HG03469 (cell line): Measurements from ENCODE around the gene CD3E.

Source experiments
- ATAC-seq: cut with Tn5 transposase; IDR thresholded peaks from one replicate; pipeline ENCODE4 v1.9.1; 2021; ENCODE audit warnings: mild to moderate bottlenecking, moderate library complexity, moderate number of reproducible peaks; ENCODE audit not compliant: unreplicated experiment

CD3E gene

DNA sequence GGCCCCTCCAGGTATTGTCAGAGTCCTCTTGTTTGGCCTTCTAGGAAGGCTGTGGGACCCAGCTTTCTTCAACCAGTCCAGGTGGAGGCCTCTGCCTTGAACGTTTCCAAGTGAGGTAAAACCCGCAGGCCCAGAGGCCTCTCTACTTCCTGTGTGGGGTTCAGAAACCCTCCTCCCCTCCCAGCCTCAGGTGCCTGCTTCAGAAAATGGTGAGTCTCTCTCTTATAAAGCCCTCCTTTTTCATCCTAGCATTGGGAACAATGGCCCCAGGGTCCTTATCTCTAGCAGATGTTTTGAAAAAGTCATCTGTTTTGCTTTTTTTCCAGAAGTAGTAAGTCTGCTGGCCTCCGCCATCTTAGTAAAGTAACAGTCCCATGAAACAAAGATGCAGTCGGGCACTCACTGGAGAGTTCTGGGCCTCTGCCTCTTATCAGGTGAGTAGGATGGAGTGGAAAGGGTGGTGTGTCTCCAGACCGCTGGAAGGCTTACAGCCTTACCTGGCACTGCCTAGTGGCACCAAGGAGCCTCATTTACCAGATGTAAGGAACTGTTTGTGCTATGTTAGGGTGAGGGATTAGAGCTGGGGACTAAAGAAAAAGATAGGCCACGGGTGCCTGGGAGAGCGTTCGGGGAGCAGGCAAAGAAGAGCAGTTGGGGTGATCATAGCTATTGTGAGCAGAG is at the start of gene CD3E:
Gene CD3E (plus strand): TSS at position 163 of the 681 bp plus-strand sequence. CDS start 223 bp downstream, at position 386.
- ATAC-seq: no peak

DNA sequence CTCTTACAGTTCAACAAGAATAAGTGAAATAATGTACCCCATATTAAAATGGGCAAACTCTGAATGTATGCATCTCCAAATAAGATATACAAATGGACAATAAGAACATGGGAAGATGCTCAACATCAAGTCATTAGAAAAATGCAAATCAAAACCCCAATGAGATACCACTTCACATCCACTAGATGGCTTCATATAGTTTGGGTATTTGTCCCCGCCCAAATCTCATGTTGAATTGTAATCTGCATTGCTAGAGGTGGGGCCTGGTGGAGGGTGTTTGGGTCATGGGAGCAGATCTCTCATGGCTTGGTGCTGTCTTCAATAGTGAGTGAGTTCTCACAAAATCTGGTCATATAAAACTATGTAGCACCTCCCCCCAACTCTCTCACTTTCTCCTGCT is 46.1 kb upstream of the CD3E start:
- ATAC-seq: no peak

DNA sequence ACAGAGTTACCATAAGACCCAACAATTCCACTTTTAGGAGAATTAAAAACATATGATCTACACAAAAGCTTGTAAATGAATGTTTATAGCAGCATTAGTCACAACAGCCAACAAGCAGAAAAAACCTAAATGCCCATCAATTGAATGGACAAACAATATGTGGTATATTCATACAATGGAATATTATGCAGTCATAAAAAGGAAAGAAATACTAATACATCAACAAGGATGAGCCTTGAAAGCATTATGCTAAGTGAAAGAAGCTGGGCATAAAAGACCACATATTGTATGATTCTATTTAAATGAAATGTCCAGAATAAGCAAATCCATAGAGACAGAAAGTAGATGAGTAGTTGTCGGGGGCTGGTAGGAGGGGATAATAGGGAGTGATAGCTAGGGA is 45.4 kb upstream of the CD3E start:
- ATAC-seq: no peak

DNA sequence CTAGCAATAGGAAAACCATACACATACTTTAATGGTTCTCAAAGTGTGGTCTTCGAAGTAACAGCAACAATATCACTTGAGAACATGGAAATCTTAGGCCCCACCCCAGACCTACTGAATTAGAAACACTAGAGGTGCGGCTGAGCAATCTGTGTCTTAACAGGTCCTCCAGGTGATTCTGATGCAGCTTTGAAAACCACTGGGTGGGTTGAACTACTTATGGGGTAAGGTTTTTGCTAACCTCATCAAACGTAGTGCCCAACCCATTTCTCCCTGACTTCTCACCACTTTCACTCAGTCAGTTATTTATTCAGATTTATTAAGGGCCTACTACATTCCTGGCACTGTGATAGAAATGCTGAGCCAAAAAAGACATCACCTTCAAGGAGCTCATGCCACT is 44.2 kb upstream of the CD3E start:
- ATAC-seq: no peak

DNA sequence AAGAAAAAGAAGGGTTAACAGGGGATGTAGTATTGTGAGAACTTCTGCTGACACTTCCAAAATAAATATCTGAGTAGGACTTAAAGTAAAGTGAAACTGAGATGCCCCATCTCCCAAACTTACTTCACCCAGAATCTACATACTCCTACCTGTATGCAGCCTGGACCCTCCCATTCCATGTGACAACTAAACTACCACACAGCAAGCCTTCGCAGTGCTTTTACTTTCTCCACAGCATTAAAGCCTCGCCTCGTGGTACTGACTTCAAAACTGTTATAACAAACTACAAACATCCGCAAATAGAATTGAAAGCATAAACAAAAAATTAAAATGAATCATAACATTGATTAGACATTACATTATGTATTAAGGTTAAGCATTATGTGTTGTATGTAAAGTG is 41.4 kb upstream of the CD3E start:
- no peak for ATAC-seq

DNA sequence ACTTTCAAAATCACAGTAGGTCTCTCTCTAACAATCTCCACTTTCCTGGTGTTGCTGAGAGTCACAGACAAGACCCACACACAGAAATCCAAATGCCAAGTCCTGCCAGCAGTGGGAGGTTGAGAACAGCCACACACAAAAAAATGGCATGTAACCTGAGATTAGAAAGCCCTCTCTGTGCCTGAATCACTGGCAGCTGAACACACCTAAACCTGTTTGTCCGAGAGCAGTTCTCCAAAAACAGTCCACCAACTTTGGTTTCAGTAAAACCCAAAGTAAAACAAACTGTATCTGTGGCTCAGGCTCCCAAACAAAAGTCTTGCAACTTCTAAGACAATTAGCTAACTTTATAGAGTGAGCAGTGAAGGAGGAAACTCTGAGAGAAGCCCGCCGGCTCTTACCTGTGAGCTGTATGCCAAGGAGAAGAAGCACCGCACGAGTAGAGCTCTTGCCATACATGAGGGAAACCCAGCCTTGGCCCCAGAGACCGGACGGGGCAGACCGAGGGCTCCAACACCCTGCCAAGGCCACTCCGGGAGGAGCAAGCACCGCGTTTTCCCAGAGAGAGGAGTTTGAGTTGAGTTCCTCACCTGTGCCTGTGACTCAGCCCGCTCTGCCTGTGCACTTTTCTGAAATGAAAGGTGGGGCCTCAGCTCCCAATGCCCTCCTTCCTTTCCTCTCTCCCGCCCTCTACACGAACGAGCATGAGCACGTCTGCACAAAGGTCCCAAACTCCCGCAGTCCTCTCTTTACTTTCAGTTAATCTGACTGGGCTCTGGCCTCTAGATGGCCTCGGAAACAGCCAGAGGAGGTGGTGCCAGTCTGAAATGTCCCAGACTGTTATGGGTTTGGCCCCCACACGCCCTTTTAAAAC is 40.6 kb upstream of the CD3E start, which contains the start of gene MPZL2:
Gene MPZL2 (minus strand): TSS at position 603 of the 874 bp plus-strand sequence. CDS start 144 bp downstream, at position 459.
- no peak for ATAC-seq

DNA sequence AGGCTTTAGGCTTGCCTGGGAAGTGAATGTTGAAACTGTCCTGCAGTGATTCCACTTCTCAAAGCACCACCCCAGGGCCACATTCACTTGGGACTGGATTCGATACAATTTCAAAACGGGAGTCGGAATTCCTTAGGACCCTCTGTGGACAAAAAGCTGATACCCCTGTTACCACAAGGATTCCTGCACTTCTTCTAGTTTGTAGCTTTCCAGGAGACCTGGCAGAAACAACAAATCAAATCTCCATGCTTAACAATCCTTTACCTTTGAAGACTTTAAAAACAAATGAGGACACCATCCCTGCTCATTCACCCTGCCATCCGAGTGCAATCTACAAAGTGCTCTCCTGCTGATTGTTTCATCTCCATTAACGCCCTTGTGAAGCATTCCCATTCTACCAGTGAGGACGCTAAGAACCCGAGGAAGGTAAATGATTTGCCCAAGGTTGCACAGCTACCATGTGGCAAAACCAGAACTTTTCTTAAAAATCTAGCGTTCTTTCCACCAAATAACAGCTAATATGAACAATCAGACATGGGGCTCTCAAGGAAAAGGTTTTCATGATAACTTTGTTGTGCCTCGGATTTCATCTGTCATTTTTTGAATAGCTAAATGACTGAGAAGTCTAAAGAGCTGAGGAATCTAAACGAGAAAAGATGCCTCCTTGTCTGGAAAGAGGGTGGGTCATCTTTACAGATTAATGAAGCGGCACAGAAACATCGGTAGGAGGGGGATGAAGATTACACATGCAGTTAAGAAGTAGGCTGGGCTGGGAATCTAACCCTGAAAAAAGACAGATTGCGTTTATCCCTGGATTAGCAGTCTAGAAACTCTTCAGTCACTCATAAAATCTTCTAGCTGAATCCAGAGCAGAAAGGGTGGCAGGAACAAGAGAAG is 39.7 kb upstream of the CD3E start:
- ATAC-seq: no peak

DNA sequence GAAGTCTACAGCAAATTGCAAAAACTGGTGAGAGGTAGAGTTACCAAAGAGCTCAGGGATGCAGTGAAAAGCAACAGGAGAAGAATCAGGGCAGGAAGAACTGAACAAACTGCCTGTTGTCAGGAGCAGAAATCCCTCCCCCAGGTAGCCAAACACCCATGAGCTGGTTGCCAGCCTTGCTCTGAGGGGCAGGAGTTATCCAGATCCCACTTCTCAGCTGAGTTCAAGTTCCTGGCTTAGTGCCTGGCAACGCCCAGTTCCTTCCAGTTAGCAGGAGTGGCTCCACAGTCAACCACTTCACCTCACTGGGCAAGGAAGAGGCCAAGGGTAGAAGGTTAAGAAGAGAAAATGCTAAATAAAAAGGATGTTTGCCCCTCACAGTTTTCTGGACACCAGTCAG is 38.6 kb upstream of the CD3E start:
- no peak for ATAC-seq

DNA sequence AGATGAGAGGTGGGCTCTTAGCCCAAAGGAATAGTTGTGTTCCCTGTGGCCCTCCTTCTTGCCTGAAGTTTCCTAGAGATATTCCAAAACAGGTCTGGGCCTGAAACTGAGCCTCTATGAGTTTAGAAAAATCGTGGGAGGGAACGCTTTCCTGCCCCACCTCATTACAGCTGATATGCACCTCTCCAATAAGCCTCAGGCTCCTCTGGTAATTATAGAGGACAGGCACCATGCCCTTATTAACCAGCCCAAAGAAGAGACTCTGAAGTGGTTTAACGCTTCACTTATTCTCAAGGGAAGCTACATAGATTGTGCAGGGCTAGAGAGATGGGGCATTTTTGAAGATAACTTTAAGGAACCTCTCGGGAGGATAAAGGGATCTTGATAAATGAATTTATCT is 37.0 kb upstream of the CD3E start:
- no peak for ATAC-seq

DNA sequence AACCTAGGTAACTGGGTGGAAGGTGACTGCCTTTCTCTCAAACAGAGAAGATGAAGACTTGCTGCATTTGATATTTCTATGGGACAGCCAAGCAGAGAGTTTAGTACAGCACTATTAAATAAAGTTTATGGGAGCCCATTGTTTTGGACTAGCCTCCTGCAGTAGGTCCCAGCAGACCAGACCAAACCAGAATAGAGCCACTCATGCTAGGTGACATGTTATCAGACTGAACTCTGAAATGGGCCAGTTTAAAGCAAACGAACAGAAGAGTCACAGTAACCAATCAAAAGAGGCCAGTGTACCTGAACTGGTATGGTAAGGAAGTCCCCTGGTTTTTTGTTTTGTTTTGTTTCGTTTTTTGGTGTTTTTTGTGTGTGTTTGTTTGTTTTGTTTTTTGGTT is 32.5 kb upstream of the CD3E start:
- ATAC-seq: no peak

DNA sequence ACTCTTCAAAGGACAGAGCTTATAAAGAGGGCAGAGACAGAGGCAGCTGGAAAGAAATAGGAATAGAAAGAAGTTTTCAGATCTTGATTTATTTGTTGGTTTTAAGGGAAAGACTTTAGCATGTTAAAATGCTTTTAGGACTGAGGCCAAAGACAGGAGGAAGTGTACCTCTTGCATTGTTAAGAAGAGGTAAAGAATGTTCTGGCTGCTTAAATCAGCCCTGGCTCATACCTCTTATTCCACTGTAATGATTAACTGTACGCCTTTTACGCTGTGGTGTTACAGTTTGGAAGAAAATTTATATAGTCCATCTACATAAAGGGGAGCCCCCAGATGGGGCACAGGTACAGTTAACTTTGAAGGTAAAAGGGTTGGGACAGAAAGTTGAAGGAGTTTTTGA is 30.3 kb upstream of the CD3E start:
- no peak for ATAC-seq

DNA sequence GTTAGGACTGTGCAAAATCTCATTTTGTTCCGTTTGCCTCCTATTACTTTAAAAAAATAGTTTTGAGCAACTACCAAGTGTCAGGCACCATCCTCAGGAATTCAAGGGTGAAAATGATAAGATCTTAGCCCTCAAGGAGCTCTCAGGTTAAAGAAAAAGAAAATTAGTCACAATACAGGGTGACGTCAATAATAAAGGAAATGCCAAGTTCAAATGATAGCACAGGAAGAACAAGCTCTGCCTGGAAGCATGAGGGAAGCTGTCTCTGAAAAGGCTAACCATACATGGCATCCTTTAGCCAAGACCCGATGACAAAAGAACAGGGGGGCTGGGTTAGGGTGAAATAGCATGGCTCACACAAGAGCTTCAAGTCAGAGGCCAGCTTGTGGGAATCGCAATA is 29.4 kb upstream of the CD3E start:
- no peak for ATAC-seq

DNA sequence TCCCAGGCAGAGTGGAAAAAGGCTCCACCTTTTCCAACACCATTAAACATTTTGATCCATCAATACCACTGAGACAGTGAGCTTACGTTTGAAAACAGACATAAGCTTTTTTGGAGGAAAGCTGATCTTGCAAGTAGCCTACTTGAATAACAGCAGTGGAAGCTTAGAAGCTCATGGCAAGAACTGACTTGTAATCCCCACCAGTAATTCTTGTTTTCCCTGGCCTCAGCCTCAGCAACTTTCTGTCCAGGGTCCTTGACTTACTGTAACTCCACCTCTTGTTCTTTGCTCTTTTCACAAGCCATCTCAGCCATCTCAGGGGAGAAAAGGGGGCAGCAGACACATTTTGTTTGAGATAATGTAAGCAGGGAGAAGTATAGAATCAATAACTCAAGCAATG is 28.1 kb upstream of the CD3E start:
- no peak for ATAC-seq

DNA sequence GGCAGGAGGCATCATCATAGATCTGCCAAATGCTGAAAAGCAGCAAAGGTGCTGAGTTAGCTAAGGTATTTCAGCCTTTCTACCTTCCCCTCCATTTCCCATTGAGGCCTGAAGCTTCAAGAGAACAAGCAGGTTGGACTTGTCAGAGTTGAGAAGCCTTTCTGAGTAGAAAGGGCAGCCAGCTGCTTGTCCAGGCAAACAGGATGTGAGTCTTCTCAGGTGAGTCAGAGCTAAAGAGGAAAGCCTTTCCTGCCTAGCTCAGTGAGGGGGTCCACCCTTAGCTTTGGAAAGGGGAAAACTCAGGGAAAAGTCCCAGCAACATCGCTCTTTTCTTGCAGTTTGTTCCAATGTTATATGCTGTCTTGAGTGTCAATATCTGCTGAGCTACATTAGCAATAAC is 27.2 kb upstream of the CD3E start:
- ATAC-seq: no peak

DNA sequence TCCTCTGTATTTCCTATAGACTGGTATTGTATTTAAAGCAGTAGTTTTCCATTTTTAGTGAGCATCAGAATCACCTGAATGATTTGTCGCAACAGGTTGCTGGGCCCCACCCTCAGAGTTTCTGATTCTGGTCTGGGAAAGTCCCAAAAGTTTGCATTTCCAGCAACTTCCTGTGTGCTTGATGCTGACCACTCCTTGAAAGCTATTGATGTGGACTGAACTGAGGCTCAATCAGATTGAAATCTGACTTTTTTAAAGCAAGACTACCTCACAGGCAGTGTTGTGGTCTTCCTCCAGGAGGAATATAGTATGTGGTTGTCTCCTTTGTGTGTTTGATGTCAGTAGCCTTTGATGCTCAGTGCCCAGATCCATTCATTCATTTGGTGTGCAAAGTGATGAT is 23.2 kb upstream of the CD3E start:
- no peak for ATAC-seq

DNA sequence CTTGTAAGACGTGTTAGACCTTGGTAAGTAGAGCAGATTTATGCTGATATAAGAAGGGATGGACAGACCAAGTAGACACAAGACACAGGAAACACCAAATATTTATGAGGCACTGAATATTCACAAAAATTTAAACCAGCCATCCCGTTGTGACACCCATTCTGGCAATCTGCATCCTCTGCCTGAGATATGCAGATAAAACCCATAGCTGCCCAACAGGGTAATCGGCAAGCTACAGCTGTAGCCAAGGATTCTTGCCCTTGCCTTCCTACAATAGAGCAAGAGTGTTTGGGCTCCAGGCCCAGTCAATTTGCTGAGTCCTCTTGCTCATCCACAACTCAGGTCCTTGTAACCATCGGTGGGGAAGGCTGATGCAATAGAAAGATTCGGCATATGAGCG is 21.9 kb upstream of the CD3E start:
- no peak for ATAC-seq

DNA sequence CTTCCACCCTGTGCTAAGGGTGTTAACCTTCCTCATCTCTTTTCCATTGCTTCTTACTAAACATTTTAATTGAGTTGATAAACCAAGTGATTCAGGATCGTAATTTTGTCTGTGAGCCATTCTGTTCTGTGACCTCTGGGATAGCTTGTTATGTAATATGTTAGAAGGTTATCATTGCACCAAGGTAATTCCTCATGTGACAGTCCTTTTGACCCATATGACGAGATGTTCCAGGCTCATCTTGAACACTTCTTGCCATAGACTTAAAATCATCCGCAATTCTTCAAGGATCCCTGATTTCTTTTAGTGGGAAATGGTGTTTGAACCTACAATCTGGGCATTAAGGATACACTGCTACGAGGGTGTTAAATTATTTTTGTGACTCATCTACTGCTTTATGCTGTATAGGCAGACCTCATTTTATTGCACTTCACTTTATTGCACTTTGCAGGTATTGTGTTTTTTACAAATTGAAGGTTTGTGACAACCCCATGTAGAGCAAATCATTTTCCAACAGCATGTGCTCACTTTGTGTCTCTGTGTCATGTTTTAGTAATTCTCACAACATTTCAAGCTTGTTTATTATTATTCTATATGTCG is 21.4 kb upstream of the CD3E start:
- no peak for ATAC-seq

DNA sequence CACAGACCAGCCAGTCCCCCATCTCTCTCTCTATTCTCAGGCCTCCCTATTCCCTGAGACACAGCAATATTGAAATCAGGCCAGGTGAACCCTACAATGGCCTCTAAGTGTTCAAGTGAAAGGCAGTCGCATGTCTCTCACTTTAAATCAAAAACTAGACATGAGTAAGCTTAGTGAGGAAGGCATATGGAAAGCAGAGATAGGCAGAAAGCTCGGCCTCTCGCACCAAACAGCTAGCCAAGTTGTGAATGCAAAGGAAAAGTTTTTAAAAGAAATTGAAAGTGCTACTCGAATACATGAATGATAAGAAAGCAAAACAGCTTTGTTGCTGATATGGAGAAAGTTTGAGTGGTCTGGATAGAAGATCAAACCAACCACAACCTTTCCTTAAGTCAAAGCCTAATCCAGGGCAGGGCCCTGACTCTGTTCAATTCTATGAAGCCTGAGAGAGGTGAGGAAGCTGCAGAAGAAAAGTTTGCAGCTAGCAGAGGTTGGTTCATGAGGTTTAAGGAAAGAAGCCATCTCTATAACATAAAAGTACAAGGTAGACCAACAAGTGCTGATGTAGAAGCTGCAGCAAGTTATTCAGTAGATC is 20.7 kb upstream of the CD3E start:
- ATAC-seq: no peak

DNA sequence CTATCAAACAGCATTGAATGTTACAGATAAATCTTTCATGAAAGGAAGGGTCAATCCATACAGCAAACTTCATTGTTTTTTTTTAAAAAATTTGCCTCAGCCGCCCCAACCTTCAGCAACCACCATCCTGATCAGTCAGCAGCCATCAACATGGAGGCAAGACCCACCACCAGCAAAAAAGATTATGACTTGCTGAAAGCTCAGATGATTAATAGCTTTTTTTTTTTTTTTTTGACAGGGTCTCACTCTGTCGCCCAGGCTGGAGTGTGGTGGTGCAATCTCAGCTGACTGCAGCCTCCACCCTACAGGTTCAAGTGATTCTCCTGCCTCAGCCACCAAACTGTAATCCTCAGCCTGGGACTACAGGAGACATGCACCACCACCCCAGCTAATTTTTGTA is 18.0 kb upstream of the CD3E start:
- no peak for ATAC-seq

DNA sequence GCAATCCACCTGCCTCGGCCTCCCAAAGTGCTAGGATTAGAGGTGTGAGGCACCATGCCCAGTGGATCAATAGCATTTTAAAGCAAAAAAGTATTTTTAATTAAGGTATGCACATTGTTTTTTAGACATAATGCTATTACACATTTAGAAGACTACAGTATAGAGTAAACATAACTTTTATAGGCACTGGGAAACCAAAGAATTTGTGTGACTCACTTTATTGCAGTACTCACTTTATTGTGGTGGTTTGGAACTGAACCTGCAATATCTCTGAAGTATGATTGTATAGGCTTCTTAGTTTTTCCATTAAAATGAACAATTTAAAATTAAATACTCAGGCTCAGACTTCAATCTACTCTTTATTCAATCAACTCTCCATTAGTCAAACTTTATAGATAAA is 17.5 kb upstream of the CD3E start:
- ATAC-seq: no peak

DNA sequence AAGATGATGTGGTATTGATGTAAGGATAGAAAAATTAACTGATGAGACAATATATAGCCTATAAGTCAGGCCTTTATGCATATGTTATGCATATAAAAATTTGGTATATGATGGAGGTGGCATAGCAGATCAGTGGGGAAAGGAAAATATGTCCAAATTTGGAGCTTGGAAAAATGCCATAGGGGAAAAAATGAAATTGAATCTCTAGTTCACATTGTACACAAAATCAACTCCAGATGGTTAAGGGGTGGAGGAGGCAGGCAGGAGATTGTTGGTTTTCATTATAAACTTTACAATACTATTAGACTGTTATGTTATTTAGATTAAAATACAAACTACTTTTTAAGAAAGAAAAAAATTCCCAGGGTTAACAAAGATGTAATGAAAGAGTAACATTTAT is 15.1 kb upstream of the CD3E start:
- no peak for ATAC-seq
